GM23248 (cell line): ENCODE results near the gene IFT81. TPM values are rescaled to one million over a fixed set of nuclear protein-coding genes. Genes with fewer than 3 reads are reported as not detected.
A peak's percentile ranks its signal among the peaks of the same experiment; 100 is the strongest.

Experiments
- DNase-seq: peaks from one replicate; pipeline ENCODE4 v3.0.0-alpha.2; 2015
- H2AFZ ChIP-seq: fragments of 200-600 bp; sonication (generic); 2 replicates; pipeline ENCODE4 v1.6.1; 2016; ENCODE audit warnings: antibody characterized with exemption
- H3F3A ChIP-seq: fragments of 200-600 bp; sonication (generic); 2 replicates; pipeline ENCODE4 v1.6.1; 2016; ENCODE audit warnings: mild to moderate bottlenecking, antibody characterized with exemption, mixed run types; ENCODE audit not compliant: insufficient read depth
- H3K27ac ChIP-seq: fragments of 200-600 bp; sonication (generic); 2 replicates; pipeline ENCODE4 v1.5.1; 2016; ENCODE audit warnings: mild to moderate bottlenecking
- H3K27me3 ChIP-seq: fragments of 200-600 bp; sonication (generic); replicated peaks from 2 replicates; pipeline ENCODE4 v1.6.1; 2016; ENCODE audit warnings: mild to moderate bottlenecking; ENCODE audit not compliant: insufficient read depth
- H3K36me3 ChIP-seq: fragments of 200-600 bp; sonication (generic); 2 replicates; pipeline ENCODE4 v1.6.1; 2016; ENCODE audit warnings: low read depth, mild to moderate bottlenecking
- H3K4me1 ChIP-seq: fragments of 200-600 bp; sonication (generic); 2 replicates; pipeline ENCODE4 v1.6.1; 2016; ENCODE audit warnings: mild to moderate bottlenecking; ENCODE audit not compliant: insufficient read depth
- H3K4me2 ChIP-seq: fragments of 200-600 bp; sonication (generic); one replicate; pipeline ENCODE4 v1.6.1; 2016; ENCODE audit warnings: mild to moderate bottlenecking; ENCODE audit not compliant: unreplicated experiment
- H3K4me3 ChIP-seq: fragments of 200-600 bp; sonication (generic); 2 replicates; pipeline ENCODE4 v1.5.1; 2016; ENCODE audit warnings: mild to moderate bottlenecking
- H3K79me2 ChIP-seq: fragments of 200-600 bp; sonication (generic); 2 replicates; pipeline ENCODE4 v1.6.1; 2016; ENCODE audit warnings: mild to moderate bottlenecking; ENCODE audit not compliant: insufficient read depth
- H3K9ac ChIP-seq: fragments of 200-600 bp; sonication (generic); 2 replicates; pipeline ENCODE4 v1.6.1; 2016; ENCODE audit warnings: mild to moderate bottlenecking
- H3K9me2 ChIP-seq: fragments of 200-600 bp; sonication (generic); 2 replicates; pipeline ENCODE4 v1.6.1; 2016; ENCODE audit warnings: mixed run types, mild to moderate bottlenecking, moderate library complexity; ENCODE audit not compliant: insufficient read depth
- H3K9me3 ChIP-seq: fragments of 200-600 bp; sonication (generic); one replicate; pipeline ENCODE4 v1.6.1; 2017; ENCODE audit warnings: low read depth
- H4K20me1 ChIP-seq: fragments of 200-600 bp; sonication (generic); 2 replicates; pipeline ENCODE4 v1.6.0; 2016; ENCODE audit not compliant: insufficient read depth
- EZH2 ChIP-seq: fragments of 200-600 bp; sonication (generic); IDR thresholded peaks from 2 replicates; pipeline ENCODE4 v1.6.1; 2018; ENCODE audit warnings: antibody characterized with exemption, mild to moderate bottlenecking; ENCODE audit not compliant: insufficient read depth, poor library complexity, severe bottlenecking
- EZH2phosphoT487 ChIP-seq: fragments of 200-600 bp; sonication (generic); IDR thresholded peaks from 2 replicates; pipeline ENCODE4 v1.6.1; 2018; ENCODE audit warnings: antibody characterized with exemption, moderate library complexity, mild to moderate bottlenecking, low read depth; ENCODE audit not compliant: insufficient read depth
- WGBS, 2 experiments: methylation state at CpG; one replicate each; pipeline ENCODE4 v1.1.6; 2015 to 2017; ENCODE audit warnings: low lambda C conversion rate in 2 of 2, low coverage in 1 of 2; ENCODE audit errors: missing lambda C conversion rate in 2 of 2; 5-methylcytosine and 5-hydroxymethylcytosine counted together
- in situ Hi-C: fragments of 300-500 bp; cut with MboI; formaldehyde crosslinking; loops from 2 replicates; pipeline ENCODE4 v1.15.0; 2020
- polyA plus RNA-seq: library from polyadenylated mRNA; unstranded; fragments of >200 nt; fragmentation: Nextera tagmentation; extraction: Ambion mirVana; gene quantifications from 2 replicates; pipeline ENCODE4 v1.2.1, GENCODE V29; 2016
- total RNA-seq: library from RNA; depleted of rRNA; stranded (reverse); fragments of >200 nt; shearing (Covaris generic); gene quantifications from 2 replicates; pipeline ENCODE4 v1.2.3, GENCODE V29; 2014

Gene IFT81
- total and polyA plus RNA-seq, 2 experiments from 2014 or later: 9.5 to 14.0 TPM

GRCh38 chr12:110234331-110234751, 110.2 kb downstream of the IFT81 start:
- DNase-seq: no peak

GRCh38 chr12:110234755-110235154, 110.6 kb downstream of the IFT81 start:
- Histone ChIP-seq H3K27me3 (no peaks in the 10 kb centered on the region), H3K4me3 (no peak overlapping the region), H3F3A (peaks cover 6% of the 10 kb centered on the region; the same call in 1 of the 2 replicates), H2AFZ (peak overlapping the region; percentile 48), H3K36me3 (no peaks in the 10 kb centered on the region), H3K4me2 (peak overlapping the region; percentile 6), H3K27ac (peak overlapping the region; percentile 12; the same call in 1 of the 2 replicates), H3K9ac (peak overlapping the region; percentile 12; the same call in 1 of the 2 replicates), H3K9me3 (no peaks in the 10 kb centered on the region), H3K79me2 (no peaks in the 10 kb centered on the region), H3K9me2 (no peaks in the 10 kb centered on the region), H3K4me1 (peaks cover 9% of the 10 kb centered on the region; the same call in 1 of the 2 replicates), H4K20me1 (no peaks in the 10 kb centered on the region)
- 13 to 18% methylated on average over 3 of the region's 3 CpGs for WGBS, 2 experiments
- TF ChIP-seq EZH2 (no peak), EZH2phosphoT487 (no peak)
- in situ Hi-C loops: no loop called here
- DNase-seq: peak; percentile 53

More at GRCh38 chr12:110234331-110234751, 110.2 kb downstream of the IFT81 start:
- no peak for TF ChIP-seq EZH2
- H3K4me2 ChIP-seq: peak overlapping the region; percentile 6
- no peaks in the 10 kb centered on the region for H3K27me3 ChIP-seq
- H3K79me2 ChIP-seq: no peaks in the 10 kb centered on the region
- peaks cover 9% of the 10 kb centered on the region; the same call in 1 of the 2 replicates for H3K4me1 ChIP-seq
- in situ Hi-C loops: no loop called here
- no peak overlapping the region for H3K4me3 ChIP-seq
- H3F3A ChIP-seq: peaks cover 6% of the 10 kb centered on the region; the same call in 1 of the 2 replicates
- 22 to 32% methylated on average over 2 of the region's 2 CpGs for WGBS, 2 experiments
- H3K9me2 ChIP-seq: no peaks in the 10 kb centered on the region
- H3K9me3 ChIP-seq: no peaks in the 10 kb centered on the region
- H3K36me3 ChIP-seq: no peaks in the 10 kb centered on the region
- peak overlapping the region; percentile 12; the same call in 1 of the 2 replicates for H3K27ac ChIP-seq
- no peak overlapping the region for H3K9ac ChIP-seq
- H2AFZ ChIP-seq: peak overlapping the region; percentile 48
- H4K20me1 ChIP-seq: no peaks in the 10 kb centered on the region

- H3K79me2 ChIP-seq: no peaks in the 10 kb centered on the region
- H3K4me2 ChIP-seq: no peak overlapping the region
- peaks cover 9% of the 10 kb centered on the region; the same call in 1 of the 2 replicates for H3K4me1 ChIP-seq
- no peak overlapping the region for H3K9ac ChIP-seq
- no peaks in the 10 kb centered on the region for H3K27me3 ChIP-seq
- no peak for DNase-seq
- in situ Hi-C loops: no loop called here
- H3K27ac ChIP-seq: no peak overlapping the region
- WGBS, 2 experiments: 93 to 100% methylated on average over 1 of the region's 1 CpG
- H4K20me1 ChIP-seq: no peaks in the 10 kb centered on the region
- peaks cover 6% of the 10 kb centered on the region; the same call in 1 of the 2 replicates for H3F3A ChIP-seq
- H3K36me3 ChIP-seq: no peaks in the 10 kb centered on the region
- no peak overlapping the region for H2AFZ ChIP-seq
- TF ChIP-seq EZH2phosphoT487 (no peak), EZH2 (no peak)
- H3K4me3 ChIP-seq: no peak overlapping the region
- no peaks in the 10 kb centered on the region for H3K9me3 ChIP-seq
- no peaks in the 10 kb centered on the region for H3K9me2 ChIP-seq
Measured at GRCh38 chr12:110235383-110235782, 111.2 kb downstream of the IFT81 start.

- H2AFZ ChIP-seq: no peak overlapping the region
- in situ Hi-C loops: no loop called here
- WGBS, 2 experiments: 96 to 97% methylated on average over 5 of the region's 5 CpGs
Measured at GRCh38 chr12:110243227-110243626, 119.1 kb downstream of the IFT81 start.

GRCh38 chr12:110244372-110244771, 120.2 kb downstream of the IFT81 start:
- no peaks in the 10 kb centered on the region for H3K27me3 ChIP-seq
- no peaks in the 10 kb centered on the region for H3K9me2 ChIP-seq
- H2AFZ ChIP-seq: no peak overlapping the region
- H3K79me2 ChIP-seq: no peaks in the 10 kb centered on the region
- H3K4me3 ChIP-seq: no peak overlapping the region
- no peak overlapping the region for H3K9ac ChIP-seq
- H3K4me1 ChIP-seq: no peaks in the 10 kb centered on the region
- 90 to 91% methylated on average over 12 of the region's 12 CpGs for WGBS, 2 experiments
- no peak overlapping the region for H3K27ac ChIP-seq
- no peak for DNase-seq
- H3F3A ChIP-seq: no peaks in the 10 kb centered on the region
- H4K20me1 ChIP-seq: no peaks in the 10 kb centered on the region
- H3K9me3 ChIP-seq: no peaks in the 10 kb centered on the region
- TF ChIP-seq EZH2: no peak
- no peak for TF ChIP-seq EZH2phosphoT487
- no peaks in the 10 kb centered on the region for H3K36me3 ChIP-seq
- H3K4me2 ChIP-seq: no peak overlapping the region
- in situ Hi-C loops: no loop called here

More at GRCh38 chr12:110243227-110243626, 119.1 kb downstream of the IFT81 start:
- Histone ChIP-seq H3K27me3 (no peaks in the 10 kb centered on the region), H3F3A (no peaks in the 10 kb centered on the region), H3K79me2 (no peaks in the 10 kb centered on the region), H3K9ac (no peak overlapping the region), H4K20me1 (no peaks in the 10 kb centered on the region), H3K4me1 (no peaks in the 10 kb centered on the region), H3K4me3 (no peak overlapping the region), H3K9me2 (no peaks in the 10 kb centered on the region), H3K36me3 (no peaks in the 10 kb centered on the region), H3K4me2 (no peak overlapping the region), H3K9me3 (no peaks in the 10 kb centered on the region), H3K27ac (no peak overlapping the region)
- no peak for DNase-seq
- TF ChIP-seq EZH2phosphoT487 (no peak), EZH2 (no peak)
